LNCaP clone FGC (cell line): ENCODE measurements around the gene SPG7.
"Not testable (repeated sequence)": the region's sequence is repeated elsewhere in the genome, so short reads cannot be mapped to it uniquely, and the experiment has no call there.

Source experiments
- DNase-seq: peaks from one replicate; pipeline ENCODE4 v3.0.0-alpha.2; 2011; ENCODE audit warnings: low read depth
- H3K4me3 ChIP-seq: 2 replicates; pipeline ENCODE4 v1.5.1; 2011; ENCODE audit warnings: mild to moderate bottlenecking, low read depth, low read length, control low read depth
- TF ChIP-seq, protein P1 (sequence below): IDR thresholded peaks from 2 replicates; pipeline ENCODE4 v1.5.1; 2012; ENCODE audit warnings: mild to moderate bottlenecking; ENCODE audit not compliant: control insufficient read depth, insufficient read depth; ENCODE audit errors: extremely low read depth

SPG7 gene

DNA sequence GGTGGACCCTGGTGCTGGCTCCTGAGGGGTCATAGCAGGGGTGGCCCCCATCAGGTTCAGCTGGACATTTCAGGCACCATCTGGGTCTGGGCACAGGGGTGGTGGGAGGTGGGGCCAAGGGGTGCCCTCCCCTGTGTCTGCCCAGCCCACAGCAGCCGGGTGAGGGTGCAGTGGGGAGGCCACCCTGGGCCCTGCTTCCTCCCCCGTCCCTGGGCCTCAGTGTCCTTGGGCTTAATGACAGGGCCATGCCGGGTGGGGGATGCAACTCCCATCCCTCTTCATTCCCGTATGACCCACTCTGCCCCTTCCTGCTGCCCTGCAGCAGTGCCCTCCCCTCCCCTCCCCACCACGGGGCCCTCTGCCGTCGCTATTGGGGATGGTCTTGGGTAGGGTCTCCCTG, 78.0 kb downstream of the SPG7 start:
- H3K4me3 ChIP-seq: no peak overlapping the region
- DNase-seq: no peak
- TF ChIP-seq, protein P1, sequence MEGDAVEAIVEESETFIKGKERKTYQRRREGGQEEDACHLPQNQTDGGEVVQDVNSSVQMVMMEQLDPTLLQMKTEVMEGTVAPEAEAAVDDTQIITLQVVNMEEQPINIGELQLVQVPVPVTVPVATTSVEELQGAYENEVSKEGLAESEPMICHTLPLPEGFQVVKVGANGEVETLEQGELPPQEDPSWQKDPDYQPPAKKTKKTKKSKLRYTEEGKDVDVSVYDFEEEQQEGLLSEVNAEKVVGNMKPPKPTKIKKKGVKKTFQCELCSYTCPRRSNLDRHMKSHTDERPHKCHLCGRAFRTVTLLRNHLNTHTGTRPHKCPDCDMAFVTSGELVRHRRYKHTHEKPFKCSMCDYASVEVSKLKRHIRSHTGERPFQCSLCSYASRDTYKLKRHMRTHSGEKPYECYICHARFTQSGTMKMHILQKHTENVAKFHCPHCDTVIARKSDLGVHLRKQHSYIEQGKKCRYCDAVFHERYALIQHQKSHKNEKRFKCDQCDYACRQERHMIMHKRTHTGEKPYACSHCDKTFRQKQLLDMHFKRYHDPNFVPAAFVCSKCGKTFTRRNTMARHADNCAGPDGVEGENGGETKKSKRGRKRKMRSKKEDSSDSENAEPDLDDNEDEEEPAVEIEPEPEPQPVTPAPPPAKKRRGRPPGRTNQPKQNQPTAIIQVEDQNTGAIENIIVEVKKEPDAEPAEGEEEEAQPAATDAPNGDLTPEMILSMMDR: no peak

DNA sequence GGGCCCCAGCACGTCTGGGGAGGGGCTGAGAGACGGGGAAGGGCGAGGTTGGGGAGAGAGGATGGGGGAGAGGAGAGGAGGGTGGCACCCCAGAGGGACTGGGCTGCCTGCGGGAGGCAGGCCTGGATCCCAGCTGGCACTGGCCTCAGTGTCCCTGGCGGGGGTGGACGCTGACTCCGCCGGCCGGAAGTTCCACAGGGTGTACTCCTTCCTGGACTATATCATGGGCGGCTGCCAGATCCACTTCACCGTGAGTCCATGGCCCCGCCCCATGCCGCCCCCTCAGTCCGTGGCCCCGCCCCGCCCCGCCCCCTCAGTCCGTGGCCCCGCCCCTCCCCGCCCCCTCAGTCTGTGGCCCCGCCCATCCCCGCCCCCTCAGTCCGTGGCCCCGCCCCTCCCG, 78.7 kb downstream of the SPG7 start:
- no peak overlapping the region for H3K4me3 ChIP-seq
- DNase-seq: no peak
- TF ChIP-seq, protein P1: no peak

DNA sequence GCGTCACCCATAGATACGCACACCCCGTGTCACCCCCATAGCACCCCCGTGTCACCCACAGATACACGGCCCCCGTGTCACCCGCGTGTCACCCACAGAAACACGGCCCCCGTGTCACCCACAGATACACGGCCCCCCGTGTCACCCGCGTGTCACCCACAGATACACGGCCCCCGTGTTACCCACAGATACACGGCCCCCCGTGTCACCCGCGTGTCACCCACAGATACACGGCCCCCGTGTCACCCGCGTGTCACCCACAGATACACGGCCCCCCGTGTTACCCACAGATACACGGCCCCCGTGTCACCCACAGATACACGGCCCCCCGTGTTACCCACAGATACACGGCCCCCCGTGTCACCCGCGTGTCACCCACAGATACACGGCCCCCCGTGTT, 79.5 kb downstream of the SPG7 start:
- DNase-seq: not testable (repeated sequence)

DNA sequence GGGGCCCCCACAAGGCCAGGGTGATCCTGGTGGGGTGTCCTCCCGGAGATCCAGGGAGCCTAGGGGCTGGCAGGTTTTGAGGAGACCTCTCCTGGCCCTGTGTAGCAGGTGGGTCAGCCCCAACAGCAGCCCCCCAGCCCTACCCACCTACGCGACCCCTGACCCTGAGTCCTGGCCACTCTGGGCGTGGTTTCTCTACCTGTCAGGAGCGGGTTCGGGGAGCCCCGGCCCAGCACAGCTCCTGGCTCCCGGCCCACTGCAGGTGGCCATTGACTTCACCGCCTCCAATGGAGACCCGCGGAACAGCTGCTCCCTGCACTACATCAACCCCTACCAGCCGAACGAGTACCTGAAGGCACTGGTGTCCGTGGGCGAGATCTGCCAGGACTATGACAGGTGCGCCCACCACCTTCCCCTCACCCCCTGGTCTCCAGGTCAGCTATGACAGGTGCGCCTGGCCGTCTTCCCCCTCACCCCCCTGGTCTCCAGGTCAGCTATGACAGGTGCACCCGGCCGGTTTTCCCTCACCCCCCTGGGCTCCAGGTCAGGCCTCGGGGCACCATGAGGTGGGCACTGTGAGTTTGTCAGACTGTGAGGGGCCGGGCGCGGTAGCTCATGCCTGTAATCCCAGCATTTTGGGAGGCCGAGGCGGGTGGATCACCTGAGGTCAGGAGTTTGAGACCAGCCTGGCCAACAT, 80.4 kb downstream of the SPG7 start:
- no peak for DNase-seq
- TF ChIP-seq, protein P1: no peak
- no peak overlapping the region for H3K4me3 ChIP-seq

More for the DNA sequence above, 79.5 kb downstream of the SPG7 start:
- not testable (repeated sequence) for H3K4me3 ChIP-seq

DNA sequence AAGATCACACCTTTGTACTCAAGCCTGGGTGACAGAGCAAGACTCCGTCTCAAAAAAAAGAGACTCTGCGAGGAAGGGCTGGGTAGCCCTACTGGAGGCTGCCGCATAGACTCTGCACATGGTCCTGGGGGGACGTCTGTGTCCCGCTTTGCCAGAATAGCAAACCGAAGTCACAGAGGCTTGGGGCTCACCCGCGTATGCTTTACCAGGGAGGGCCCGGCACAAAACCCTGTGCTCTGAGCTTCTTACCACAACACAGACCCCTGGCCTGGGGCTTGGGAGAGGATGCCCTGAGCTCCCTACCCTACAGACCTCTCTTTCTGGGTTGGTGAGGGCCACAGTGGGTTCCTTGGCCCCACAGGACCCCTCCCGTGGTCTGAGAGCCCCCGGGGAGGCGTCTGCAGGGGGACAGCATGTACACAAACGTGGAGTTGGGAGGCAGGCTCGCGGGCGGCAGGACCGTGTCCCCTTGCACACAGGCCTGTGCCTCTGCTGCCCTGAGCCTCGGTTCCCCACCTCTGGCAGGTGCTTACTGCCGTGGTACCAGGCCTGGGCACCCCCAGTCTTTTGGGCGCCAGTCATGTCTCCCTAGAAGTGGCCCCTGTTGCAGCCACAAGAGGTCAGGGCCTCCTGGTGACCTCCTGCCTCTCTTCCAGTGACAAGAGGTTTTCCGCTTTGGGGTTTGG, 81.2 kb downstream of the SPG7 start:
- TF ChIP-seq, protein P1: no peak
- DNase-seq: no peak
- H3K4me3 ChIP-seq: no peak overlapping the region

DNA sequence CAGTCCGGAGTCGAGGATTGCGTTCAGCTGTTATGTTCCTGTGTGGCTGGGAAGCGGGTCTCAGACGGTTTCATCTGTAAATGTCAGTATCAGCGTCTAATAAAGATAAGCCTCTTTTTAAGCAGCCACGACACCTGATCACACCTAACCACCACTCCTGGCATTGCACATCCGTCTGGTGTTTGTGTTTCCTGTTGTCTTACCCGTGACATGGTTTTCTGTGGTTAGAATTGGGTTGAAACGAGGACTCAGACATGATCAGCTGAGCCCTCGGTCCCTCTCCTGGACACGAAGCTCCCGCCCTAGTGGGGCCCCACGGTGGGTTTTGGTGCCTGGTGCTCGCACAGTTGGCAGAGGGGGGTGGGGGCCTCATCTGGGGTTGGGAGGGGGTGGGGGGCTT, 85.6 kb downstream of the SPG7 start:
- no peak for DNase-seq
- TF ChIP-seq, protein P1: no peak
- no peak overlapping the region for H3K4me3 ChIP-seq

DNA sequence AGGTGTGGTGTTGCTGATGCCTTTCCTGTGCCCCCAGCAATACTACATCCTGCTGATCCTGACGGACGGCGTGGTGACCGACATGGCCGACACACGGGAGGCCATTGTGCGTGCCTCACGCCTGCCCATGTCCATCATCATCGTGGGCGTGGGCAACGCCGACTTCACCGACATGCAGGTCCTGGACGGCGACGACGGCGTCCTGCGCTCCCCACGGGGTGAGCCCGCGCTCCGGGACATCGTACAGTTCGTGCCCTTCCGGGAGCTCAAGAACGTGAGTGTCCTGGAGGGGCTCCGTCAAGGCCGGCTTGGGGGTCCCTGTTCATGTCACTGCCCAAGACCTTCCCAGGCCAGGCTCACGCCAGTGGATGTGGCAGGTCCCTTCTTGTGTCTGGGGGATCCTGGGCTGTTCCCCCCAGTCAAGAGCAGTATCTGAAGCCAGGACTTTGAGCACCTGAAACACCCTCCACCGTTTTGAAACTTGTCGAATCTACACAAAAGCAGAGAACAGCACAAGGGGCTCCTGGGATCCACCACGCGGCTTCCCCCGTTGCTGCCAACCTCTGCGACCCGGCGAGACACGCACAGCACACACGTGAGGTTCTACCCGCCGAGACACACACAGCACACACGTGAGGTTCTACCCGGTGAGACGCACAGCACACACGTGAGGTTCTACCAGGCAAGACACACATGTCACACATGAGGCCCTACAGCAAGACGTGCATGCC, 87.3 kb downstream of the SPG7 start:
- TF ChIP-seq, protein P1: no peak
- no peak for DNase-seq
- H3K4me3 ChIP-seq: no peak overlapping the region
